H1 (cell line): ENCODE data around the gene POTEF. TPM values are rescaled to one million over a fixed set of nuclear protein-coding genes. Genes with fewer than 3 reads are reported as not detected.
"Not testable (repeated sequence)": the region's sequence is repeated elsewhere in the genome, so short reads cannot be mapped to it uniquely, and the experiment has no call there.

Experiments used
- CTCF ChIA-PET: fragments of 300-600 bp; sonication (Branson Sonifier 250); formaldehyde crosslinking; loops from one replicate; lab custom pipeline; 2021; ENCODE audit not compliant: partially characterized antibody; lab: Charles Lee
- POLR2A ChIA-PET: fragments of 300-600 bp; sonication (Branson Sonifier 250); formaldehyde crosslinking; loops from one replicate; lab custom pipeline; 2021; ENCODE audit warnings: inconsistent platforms; ENCODE audit not compliant: partially characterized antibody; lab: Charles Lee
- DNase-seq, 2 experiments: peaks; one replicate each; pipeline versions ENCODE4 v3.0.0 to v3.0.0-alpha.2; 2010 to 2022; ENCODE audit warnings: low spot score in 2 of 2, low read depth in 1 of 2, mixed read lengths in 1 of 2
- FAIRE-seq: peaks from 2 replicates; lab custom pipeline; 2011; peaks lifted over from hg19 to GRCh38; lab: Jason Lieb, UNC
- H2AFZ ChIP-seq: 2 replicates; pipeline ENCODE4 v1.8.1; 2012; ENCODE audit warnings: low read length, inconsistent platforms
- H2AK5ac ChIP-seq: 2 replicates; pipeline ENCODE4 v1.6.1; 2013; ENCODE audit warnings: low read depth, low read length
- H2BK120ac ChIP-seq: replicated peaks from 2 replicates; pipeline ENCODE3; 2013; ENCODE audit warnings: low read depth, low read length, inconsistent platforms
- H2BK12ac ChIP-seq: 2 replicates; pipeline ENCODE4 v1.6.1; 2013; ENCODE audit warnings: low read depth, low read length
- H2BK15ac ChIP-seq: 2 replicates; pipeline ENCODE4 v1.6.1; 2013; ENCODE audit warnings: low read length
- H2BK20ac ChIP-seq: 2 replicates; pipeline ENCODE4 v1.6.1; 2013; ENCODE audit warnings: low read length
- H2BK5ac ChIP-seq: 2 replicates; pipeline ENCODE4 v1.6.1; 2013; ENCODE audit warnings: low read depth, low read length
- H3K14ac ChIP-seq: 2 replicates; pipeline ENCODE4 v1.6.1; 2013; ENCODE audit warnings: inconsistent platforms; ENCODE audit not compliant: insufficient read length
- H3K18ac ChIP-seq: 2 replicates; pipeline ENCODE4 v1.6.1; 2013; ENCODE audit warnings: low read length; ENCODE audit errors: extremely low read depth
- H3K23ac ChIP-seq: 2 replicates; pipeline ENCODE4 v1.6.1; 2013; ENCODE audit warnings: inconsistent platforms; ENCODE audit not compliant: insufficient read length
- H3K23me2 ChIP-seq: 2 replicates; pipeline ENCODE4 v1.6.1; 2013; ENCODE audit warnings: low read depth, low read length
- H3K27ac ChIP-seq: 2 replicates; pipeline ENCODE4 v1.6.1; 2011; ENCODE audit warnings: low read depth, low read length, inconsistent platforms
- H3K27me3 ChIP-seq, 4 experiments: replicated peaks in 1 of 4; 1 replicate in 1 of 4; 2 replicates in 3 of 4; pipeline versions ENCODE4 v1.6.1 to v1.8.1; 2011 to 2013; ENCODE audit warnings: low read length in 3 of 4, mild to moderate bottlenecking in 3 of 4, inconsistent platforms in 2 of 4, mixed read lengths in 2 of 4, moderate library complexity in 1 of 4; ENCODE audit not compliant: control insufficient read depth in 3 of 4, insufficient read depth in 3 of 4; ENCODE audit errors: extremely low read depth in 1 of 4
- H3K36me3 ChIP-seq, 4 experiments: 2 replicates each; pipeline versions ENCODE4 v1.6.1 to v1.8.1; 2011 to 2013; ENCODE audit warnings: mild to moderate bottlenecking in 4 of 4, low read length in 3 of 4, moderate library complexity in 2 of 4, control low read depth in 1 of 4, inconsistent platforms in 1 of 4; ENCODE audit not compliant: insufficient read depth in 4 of 4, control insufficient read depth in 2 of 4
- H3K4ac ChIP-seq: replicated peaks from 2 replicates; pipeline ENCODE3; 2013; ENCODE audit warnings: low read length, low read depth, mixed read lengths, inconsistent platforms; ENCODE audit not compliant: insufficient read length
- H3K4me1 ChIP-seq, 4 experiments: replicated peaks in 1 of 4; 1 replicate in 1 of 4; 2 replicates in 3 of 4; pipeline versions ENCODE4 v1.6.1 to v1.8.1; 2011 to 2013; ENCODE audit warnings: low read length in 3 of 4, inconsistent platforms in 2 of 4, mixed read lengths in 1 of 4; ENCODE audit not compliant: insufficient read depth in 4 of 4, control insufficient read depth in 3 of 4
- H3K4me2 ChIP-seq, 2 experiments: 2 replicates each; pipeline versions ENCODE4 v1.6.1 to v1.8.1; 2011 to 2013; ENCODE audit warnings: low read depth in 2 of 2, low read length in 2 of 2, control low read depth in 1 of 2, inconsistent platforms in 1 of 2, mild to moderate bottlenecking in 1 of 2; ENCODE audit not compliant: insufficient read depth in 1 of 2
- H3K4me3 ChIP-seq, 4 experiments: fragments of 200-600, 300-600 bp in 1 of 4; sonication (generic), shearing (Covaris generic), sonication (Bioruptor Twin) in 1 of 4; 2 replicates each; pipeline versions ENCODE4 v1.5.1 to v1.8.1; 2011 to 2016; ENCODE audit warnings: low read length in 4 of 4, low read depth in 3 of 4, control low read depth in 2 of 4, inconsistent platforms in 2 of 4, mild to moderate bottlenecking in 2 of 4, mixed read lengths in 1 of 4, moderate library complexity in 1 of 4; ENCODE audit not compliant: insufficient read depth in 2 of 4; ENCODE audit errors: extremely low read depth in 1 of 4
- H3K56ac ChIP-seq: replicated peaks from 2 replicates; pipeline ENCODE3; 2013; ENCODE audit warnings: low read depth, mild to moderate bottlenecking, mixed read lengths, low read length, inconsistent platforms; ENCODE audit not compliant: insufficient read length
- H3K79me1 ChIP-seq: 2 replicates; pipeline ENCODE4 v1.6.1; 2013; ENCODE audit warnings: low read depth, low read length, control low read depth
- H3K79me2 ChIP-seq, 2 experiments: 2 replicates each; pipeline versions ENCODE4 v1.6.1 to v1.8.1; 2012 to 2013; ENCODE audit warnings: low read length in 2 of 2, mild to moderate bottlenecking in 2 of 2, inconsistent platforms in 1 of 2; ENCODE audit not compliant: insufficient read depth in 2 of 2, control insufficient read depth in 1 of 2
- H3K9ac ChIP-seq, 4 experiments: replicated peaks in 1 of 4; 1 replicate in 1 of 4; 2 replicates in 3 of 4; pipeline versions ENCODE4 v1.6.1 to v1.8.1; 2011 to 2013; ENCODE audit warnings: low read depth in 3 of 4, low read length in 3 of 4, control low read depth in 2 of 4, mild to moderate bottlenecking in 2 of 4, moderate library complexity in 2 of 4, inconsistent platforms in 1 of 4; ENCODE audit errors: extremely low read depth in 1 of 4
- H3K9me3 ChIP-seq, 2 experiments: 2 replicates each; pipeline versions ENCODE4 v1.6.1 to v1.8.1; 2012 to 2013; ENCODE audit warnings: mild to moderate bottlenecking in 2 of 2, moderate library complexity in 2 of 2, control low read depth in 1 of 2, inconsistent platforms in 1 of 2, low read depth in 1 of 2, low read length in 1 of 2, mixed read lengths in 1 of 2; ENCODE audit not compliant: insufficient read depth in 2 of 2
- H4K20me1 ChIP-seq, 2 experiments: replicated peaks in 1 of 2; 2 replicates each; pipeline versions ENCODE3 to v1.8.1; 2011 to 2013; ENCODE audit warnings: inconsistent platforms in 2 of 2, low read length in 2 of 2, mild to moderate bottlenecking in 1 of 2; ENCODE audit not compliant: insufficient read depth in 2 of 2, control insufficient read depth in 1 of 2
- H4K5ac ChIP-seq: 2 replicates; pipeline ENCODE4 v1.6.1; 2013; ENCODE audit warnings: low read length, low read depth, mixed read lengths, inconsistent platforms; ENCODE audit not compliant: insufficient read length
- H4K8ac ChIP-seq: 2 replicates; pipeline ENCODE4 v1.8.0; 2013; ENCODE audit warnings: mild to moderate bottlenecking, moderate library complexity, low read length, inconsistent platforms; ENCODE audit not compliant: insufficient read depth; ENCODE audit errors: extremely low read depth
- H4K91ac ChIP-seq: replicated peaks from 2 replicates; pipeline ENCODE3; 2013; ENCODE audit warnings: low read length, mixed read lengths, inconsistent platforms; ENCODE audit not compliant: insufficient read length
- WGBS, 2 experiments: shearing (Covaris generic) in 1 of 2; methylation state at CpG; one replicate each; pipeline versions ENCODE4 v1.1.6 to v1.1.7; 2013 to 2015; ENCODE audit warnings: low lambda C conversion rate in 2 of 2, mixed read lengths in 2 of 2, inconsistent platforms in 1 of 2, low coverage in 1 of 2, missing lambda C conversion rate in 1 of 2; ENCODE audit not compliant: insufficient replicate concordance in 2 of 2, insufficient coverage in 1 of 2, insufficient read length in 1 of 2; ENCODE audit errors: extremely low coverage in 1 of 2, missing lambda C conversion rate in 1 of 2; 5-methylcytosine and 5-hydroxymethylcytosine counted together
- polyA plus RNA-seq, 7 experiments: library from polyadenylated mRNA; depleted of rRNA in 3 of 7; stranded (reverse) in 5 of 7; unstranded in 2 of 7; fragments of >200 nt in 5 of 7; fragments of 200-250 nt in 2 of 7; gene quantifications; 1 replicate in 5 of 7; 2 replicates in 1 of 7; 4 replicates in 1 of 7; pipeline versions ENCODE4 v1.2.1 to v1.2.3, GENCODE V29; 2011 to 2013; ENCODE audit warnings: missing spikeins in 2 of 7, mixed read lengths in 2 of 7
- total RNA-seq: library from RNA; stranded (reverse); fragmentation: NEBNext Ultra II Directional; extraction: Animal tissue kit (Norgen Biotek cat#: 25700); gene quantifications from 2 replicates; pipeline ENCODE4 v1.2.1, GENCODE V29; 2021

POTEF gene
- total and polyA plus RNA-seq, 2 of the 8 experiments (the other 6 are each of a cell fraction or from before 2014, with no cell fraction given), result 0.24 to 0.36 TPM

DNA sequence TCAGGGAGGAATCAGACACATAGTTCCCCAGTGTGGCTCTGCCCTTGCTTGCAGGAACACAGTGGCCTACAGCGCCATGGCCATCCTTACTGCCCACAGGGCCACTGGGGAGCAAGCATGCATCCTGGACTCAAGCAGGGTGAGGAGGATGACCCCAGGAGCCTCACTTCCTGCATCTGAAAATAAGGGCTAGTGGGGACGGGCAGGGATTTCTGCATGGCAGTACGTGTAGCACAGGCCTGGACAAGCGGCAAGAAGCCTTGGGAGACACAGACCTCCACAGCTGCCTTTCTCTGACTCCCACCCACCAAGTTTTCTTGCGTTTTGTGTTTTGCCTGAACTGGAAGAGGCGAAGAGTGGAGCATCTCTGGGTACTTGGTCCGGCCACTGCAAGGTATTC is 33.5 kb upstream of the POTEF start:
- H4K5ac ChIP-seq, H3K18ac ChIP-seq, H3K23me2 ChIP-seq, H3K56ac ChIP-seq, H3K27ac ChIP-seq, CTCF ChIA-PET, FAIRE-seq, H2BK120ac ChIP-seq, H3K79me2 ChIP-seq, H3K4me1 ChIP-seq, H2BK5ac ChIP-seq, H4K8ac ChIP-seq, H3K23ac ChIP-seq, H2BK20ac ChIP-seq, H4K91ac ChIP-seq, H3K9ac ChIP-seq, POLR2A ChIA-PET, H2AFZ ChIP-seq, H3K4me3 ChIP-seq, H3K9me3 ChIP-seq, H3K14ac ChIP-seq, H2AK5ac ChIP-seq, DNase-seq, H2BK15ac ChIP-seq, H3K4me2 ChIP-seq, H3K27me3 ChIP-seq, H4K20me1 ChIP-seq, H3K79me1 ChIP-seq, H2BK12ac ChIP-seq, H3K4ac ChIP-seq: not testable (repeated sequence)
- peaks cover 6 to 36% (median 22%) of the 10 kb centered on the region in 4 experiments for H3K36me3 ChIP-seq
- WGBS, 2 experiments, result 100% methylated on average over 6 of the region's 7 CpGs; no CpG with 5 or more reads in 1 of the 2 experiments
